Measurements from ENCODE around the gene PRKCH. TPM values are rescaled to one million over a fixed set of nuclear protein-coding genes. Genes with fewer than 3 reads are reported as not detected.
A peak's percentile ranks its signal among the peaks of the same experiment; 100 is the strongest.

The PRKCH gene
- total and polyA plus RNA-seq, 8 donors = 35.2 to 48.8 (median 43.1) TPM

DNA sequence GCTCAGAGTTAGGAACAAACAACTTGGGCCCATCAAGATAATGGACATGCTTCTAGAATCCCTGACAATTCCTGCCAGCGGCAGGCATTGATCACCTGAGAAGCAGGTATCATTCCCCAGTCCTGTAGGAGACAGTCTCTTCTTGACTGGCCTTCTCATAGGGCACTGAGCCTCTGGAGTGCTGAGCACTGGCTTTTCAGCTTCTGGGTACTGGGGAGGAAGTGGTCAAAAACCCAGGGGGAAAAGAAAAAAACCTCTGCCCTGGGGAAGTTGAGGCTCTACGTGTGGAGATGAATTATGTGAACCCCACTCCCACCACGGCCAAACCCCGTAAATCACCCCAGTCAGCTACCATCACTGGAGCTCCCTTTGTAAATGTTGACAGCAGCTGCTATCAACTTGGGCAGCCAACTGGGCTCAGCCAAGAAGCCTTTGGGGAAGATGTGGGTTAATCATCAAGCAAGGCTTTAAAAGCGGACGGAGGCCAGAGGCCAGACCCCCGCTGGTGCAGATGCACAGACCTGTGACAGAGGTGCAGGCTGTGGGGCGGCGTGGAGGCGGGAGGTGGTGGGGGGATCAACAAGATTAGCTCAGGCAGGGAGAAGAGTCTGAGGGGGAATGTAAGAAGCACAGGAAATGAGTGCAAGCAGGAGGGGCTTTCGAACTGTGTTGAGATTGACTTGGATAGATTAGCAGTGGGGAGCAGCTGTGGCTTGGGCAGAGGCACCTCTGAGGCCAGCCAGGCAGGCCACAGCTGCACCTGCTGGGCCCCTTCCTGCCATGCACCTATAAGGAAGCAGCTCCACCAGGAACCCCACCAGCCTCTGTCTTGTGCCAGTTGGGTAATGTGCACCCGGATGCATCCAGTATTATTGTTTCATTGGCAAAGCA is 268.6 kb downstream of the PRKCH start:
- DNase-seq = no peak
- H3K36me3 ChIP-seq = no peaks in the 10 kb centered on the region
- no peak overlapping the region for H3K4me3 ChIP-seq
- intact Hi-C loops (cut with DNase I) = no loop called here
- H3K27ac ChIP-seq = no peak overlapping the region
- TF ChIP-seq, protein P1, sequence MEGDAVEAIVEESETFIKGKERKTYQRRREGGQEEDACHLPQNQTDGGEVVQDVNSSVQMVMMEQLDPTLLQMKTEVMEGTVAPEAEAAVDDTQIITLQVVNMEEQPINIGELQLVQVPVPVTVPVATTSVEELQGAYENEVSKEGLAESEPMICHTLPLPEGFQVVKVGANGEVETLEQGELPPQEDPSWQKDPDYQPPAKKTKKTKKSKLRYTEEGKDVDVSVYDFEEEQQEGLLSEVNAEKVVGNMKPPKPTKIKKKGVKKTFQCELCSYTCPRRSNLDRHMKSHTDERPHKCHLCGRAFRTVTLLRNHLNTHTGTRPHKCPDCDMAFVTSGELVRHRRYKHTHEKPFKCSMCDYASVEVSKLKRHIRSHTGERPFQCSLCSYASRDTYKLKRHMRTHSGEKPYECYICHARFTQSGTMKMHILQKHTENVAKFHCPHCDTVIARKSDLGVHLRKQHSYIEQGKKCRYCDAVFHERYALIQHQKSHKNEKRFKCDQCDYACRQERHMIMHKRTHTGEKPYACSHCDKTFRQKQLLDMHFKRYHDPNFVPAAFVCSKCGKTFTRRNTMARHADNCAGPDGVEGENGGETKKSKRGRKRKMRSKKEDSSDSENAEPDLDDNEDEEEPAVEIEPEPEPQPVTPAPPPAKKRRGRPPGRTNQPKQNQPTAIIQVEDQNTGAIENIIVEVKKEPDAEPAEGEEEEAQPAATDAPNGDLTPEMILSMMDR (IDR thresholded peaks at IDR 0.05) = no peak
- no peak for ATAC-seq
- H3K27me3 ChIP-seq = no peaks in the 10 kb centered on the region
- H3K9me3 ChIP-seq = peaks cover 0 to 5% of the 10 kb centered on the region in 2 donors
- peaks cover 5 to 47% of the 10 kb centered on the region in 2 donors for H3K4me1 ChIP-seq

DNA sequence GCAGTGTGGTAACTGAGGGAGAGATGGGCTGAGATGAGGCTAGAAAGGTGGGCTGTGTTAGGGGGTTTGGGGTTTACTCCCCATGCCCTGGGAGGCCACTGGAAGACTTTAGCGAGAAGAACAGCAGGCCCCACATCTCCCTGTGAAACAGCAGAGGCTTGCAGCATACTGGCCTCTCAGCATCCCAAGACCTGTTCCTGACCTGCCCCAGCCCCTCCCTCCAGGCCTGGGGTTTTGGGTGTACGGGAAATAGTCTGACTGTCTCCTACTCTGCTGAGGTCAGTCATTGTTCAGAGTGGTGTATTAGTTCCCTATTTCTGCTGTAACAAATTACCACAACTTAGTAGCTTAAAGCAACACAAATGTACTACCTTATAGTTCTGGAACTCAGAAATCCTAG is 270.5 kb downstream of the PRKCH start:
- Histone ChIP-seq H3K36me3 (no peaks in the 10 kb centered on the region), H3K27me3 (no peaks in the 10 kb centered on the region), H3K4me3 (no peak overlapping the region), H3K27ac (peak overlapping the region in 1 of 2 donors; percentile 69), H3K9me3 (peaks cover 0 to 5% of the 10 kb centered on the region in 2 donors), H3K4me1 (peaks cover 0 to 40% of the 10 kb centered on the region in 2 donors)
- DNase-seq (peak in 1 of 4 donors; percentile 80), ATAC-seq (peak; percentile 41)
- TF ChIP-seq, protein P1 (IDR thresholded peaks at IDR 0.05) = no peak
- intact Hi-C loops (cut with DNase I) = no loop called here

DNA sequence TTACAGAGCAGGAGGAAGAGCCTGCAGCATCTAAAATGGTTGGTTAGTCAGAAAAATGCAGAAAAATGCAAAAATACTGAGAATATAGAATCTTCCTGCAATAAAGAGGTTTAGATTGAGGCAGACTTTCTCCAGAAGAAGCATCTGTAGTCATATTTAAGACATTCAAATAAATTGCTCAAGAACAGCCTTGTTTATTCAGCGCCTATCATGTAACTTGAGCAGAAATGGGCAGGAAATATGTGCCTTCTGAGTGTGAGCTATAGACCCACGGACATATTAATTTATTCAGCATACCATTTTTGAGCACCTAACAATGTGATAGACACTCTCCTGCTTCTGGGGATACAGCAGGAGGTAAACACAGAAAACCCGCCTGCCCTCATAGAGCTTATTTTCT is 272.0 kb downstream of the PRKCH start:
- H3K27me3 ChIP-seq = no peaks in the 10 kb centered on the region
- peaks cover 0 to 5% of the 10 kb centered on the region in 2 donors for H3K9me3 ChIP-seq
- no peak overlapping the region for H3K4me3 ChIP-seq
- intact Hi-C loops (cut with DNase I) = no loop called here
- no peaks in the 10 kb centered on the region for H3K36me3 ChIP-seq
- H3K4me1 ChIP-seq = peaks cover 0 to 41% of the 10 kb centered on the region in 2 donors
- ATAC-seq = no peak
- DNase-seq = no peak
- H3K27ac ChIP-seq = no peak overlapping the region
- TF ChIP-seq, protein P1 (IDR thresholded peaks at IDR 0.05) = no peak

DNA sequence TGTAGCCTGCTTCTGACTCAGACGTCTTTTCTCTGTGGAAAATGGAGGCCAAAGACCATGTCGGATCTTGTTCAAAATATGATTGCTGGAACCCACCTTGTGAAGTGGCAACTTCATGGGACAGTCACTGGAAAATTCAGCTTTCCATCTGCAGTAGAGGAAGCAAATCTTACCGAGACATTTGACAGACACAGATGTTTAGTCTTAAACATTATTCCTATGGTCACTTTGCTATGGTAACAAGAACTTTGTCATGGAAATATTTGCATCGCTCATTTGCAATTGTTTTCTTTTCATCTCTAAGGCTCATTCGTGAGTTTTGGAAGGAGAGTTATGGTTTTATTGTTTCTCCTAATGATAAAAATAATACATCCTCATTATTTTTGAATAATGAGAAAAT is 275.6 kb downstream of the PRKCH start:
- intact Hi-C loops (cut with DNase I) = no loop called here
- Histone ChIP-seq H3K4me3 (no peak overlapping the region), H3K4me1 (peaks cover 0 to 46% of the 10 kb centered on the region in 2 donors), H3K27ac (no peak overlapping the region), H3K36me3 (no peaks in the 10 kb centered on the region), H3K27me3 (no peaks in the 10 kb centered on the region), H3K9me3 (peaks cover 0 to 2% of the 10 kb centered on the region in 2 donors)
- TF ChIP-seq, protein P1 (IDR thresholded peaks at IDR 0.05) = no peak
- DNase-seq = no peak
- ATAC-seq = no peak

DNA sequence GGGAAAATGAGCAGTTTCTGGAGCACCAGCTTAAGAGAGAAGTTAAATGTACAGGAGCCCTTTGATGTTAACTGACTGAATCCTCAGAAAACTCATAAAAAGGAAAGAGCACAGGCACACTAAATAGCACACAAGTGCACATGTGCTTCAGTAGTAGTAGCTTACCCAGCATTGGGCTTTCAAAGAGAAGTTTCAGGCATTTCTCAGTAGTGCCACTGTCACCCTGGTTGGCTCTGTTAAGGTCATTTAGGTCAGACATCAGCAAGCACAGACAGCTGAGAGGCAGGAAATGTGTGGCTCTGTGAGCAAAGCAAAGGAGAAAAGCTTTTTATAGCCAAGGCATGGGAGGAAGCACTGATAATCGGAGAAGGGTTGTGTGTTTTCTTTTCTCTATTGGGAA is 277.6 kb downstream of the PRKCH start:
- H3K9me3 ChIP-seq = no peaks in the 10 kb centered on the region
- DNase-seq = no peak
- H3K27ac ChIP-seq = peak overlapping the region in 1 of 2 donors; percentile 59
- no peaks in the 10 kb centered on the region for H3K27me3 ChIP-seq
- peak; percentile 28 for ATAC-seq
- H3K36me3 ChIP-seq = no peaks in the 10 kb centered on the region
- TF ChIP-seq, protein P1 (IDR thresholded peaks at IDR 0.05) = no peak
- H3K4me3 ChIP-seq = no peak overlapping the region
- intact Hi-C loops (cut with DNase I) = no loop called here
- peaks cover 0 to 56% of the 10 kb centered on the region in 2 donors for H3K4me1 ChIP-seq
